Liver (tissue), 3 donors: ENCODE data around the gene FGD6.

ENCODE experiments used
- CTCF ChIP-seq: fragments of 150-350 bp; IDR thresholded peaks from 2 replicates; pipeline ENCODE4 v1.5.1; 2017; ENCODE audit warnings: improper control_type of control experiment, low read depth, low read length; ENCODE audit not compliant: missing input control
- FOXA1 ChIP-seq: IDR thresholded peaks from 2 replicates; pipeline ENCODE4 v1.6.1; 2016; ENCODE audit warnings: antibody characterized with exemption
- GABPA ChIP-seq, 2 donors: IDR thresholded peaks in 1 of 2; conservative IDR thresholded peaks in 1 of 2; 2 replicates each; pipeline ENCODE4 v1.6.1; 2016; ENCODE audit warnings: antibody characterized with exemption in 2 of 2, mild to moderate bottlenecking in 1 of 2, moderate library complexity in 1 of 2
- HNF4G ChIP-seq: IDR thresholded peaks from 2 replicates; pipeline ENCODE4 v1.6.1; 2016; ENCODE audit warnings: antibody characterized with exemption
- MAX ChIP-seq: IDR thresholded peaks from 2 replicates; pipeline ENCODE4 v1.6.1; 2016; ENCODE audit warnings: antibody characterized with exemption
- RAD21 ChIP-seq, 2 donors: IDR thresholded peaks; 2 replicates each; pipeline ENCODE4 v1.6.1; 2016; ENCODE audit warnings: antibody characterized with exemption in 2 of 2, mild to moderate bottlenecking in 2 of 2
- SP1 ChIP-seq: IDR thresholded peaks from 2 replicates; pipeline ENCODE4 v1.6.1; 2018; ENCODE audit warnings: antibody characterized with exemption, mild to moderate bottlenecking
- TF ChIP-seq, protein P1 (sequence below): IDR thresholded peaks from 2 replicates; pipeline ENCODE4 v1.6.1; 2016; ENCODE audit warnings: antibody characterized with exemption
- donor health status: healthy.
- donor health status: healthy.

GRCh38 chr12:95077341-95077740, 139.9 kb downstream of the FGD6 start:
- TF ChIP-seq GABPA (IDR thresholded peaks at IDR 0.05 in 1 of 2, conservative IDR thresholded peaks at IDR 0.05 in 1 of 2): no peak
- TF ChIP-seq CTCF: no peak
- TF ChIP-seq, protein P1, sequence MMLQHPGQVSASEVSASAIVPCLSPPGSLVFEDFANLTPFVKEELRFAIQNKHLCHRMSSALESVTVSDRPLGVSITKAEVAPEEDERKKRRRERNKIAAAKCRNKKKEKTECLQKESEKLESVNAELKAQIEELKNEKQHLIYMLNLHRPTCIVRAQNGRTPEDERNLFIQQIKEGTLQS: no peak
- TF ChIP-seq HNF4G: no peak
- TF ChIP-seq SP1: no peak
- no peak for TF ChIP-seq MAX
- no peak for TF ChIP-seq RAD21 (IDR thresholded peaks at IDR 0.05)
- no peak for TF ChIP-seq FOXA1
